H9 (cell line): ENCODE data around the gene LRRFIP2. TPM values are rescaled to one million over a fixed set of nuclear protein-coding genes. Genes with fewer than 3 reads are reported as not detected.

Source experiments
- DNase-seq: peaks from one replicate; pipeline ENCODE4 v3.0.0-alpha.2; 2017
- H2AFZ ChIP-seq: one replicate; pipeline ENCODE4 v1.6.1; 2013; ENCODE audit warnings: mild to moderate bottlenecking, low read length, control low read depth, moderate library complexity
- H2AK5ac ChIP-seq: 2 replicates; pipeline ENCODE4 v1.6.1; 2013; ENCODE audit warnings: low read length, control low read depth, mixed read lengths; ENCODE audit not compliant: insufficient read length
- H2BK120ac ChIP-seq: one replicate; pipeline ENCODE4 v1.6.1; 2013; ENCODE audit warnings: low read depth, mild to moderate bottlenecking, low read length, control low read depth, inconsistent platforms; ENCODE audit not compliant: poor library complexity, severe bottlenecking
- H2BK12ac ChIP-seq: 2 replicates; pipeline ENCODE4 v1.6.1; 2013; ENCODE audit warnings: low read length, control low read depth, mixed read lengths, low read depth; ENCODE audit not compliant: insufficient read length
- H2BK15ac ChIP-seq: 2 replicates; pipeline ENCODE4 v1.6.1; 2013; ENCODE audit warnings: low read depth, low read length, control low read depth
- H2BK20ac ChIP-seq: one replicate; pipeline ENCODE4 v1.6.1; 2013; ENCODE audit warnings: low read depth, mild to moderate bottlenecking, low read length, control low read depth, inconsistent platforms; ENCODE audit not compliant: poor library complexity, severe bottlenecking
- H2BK5ac ChIP-seq: 2 replicates; pipeline ENCODE4 v1.6.1; 2013; ENCODE audit warnings: low read length, control low read depth, mixed read lengths; ENCODE audit not compliant: insufficient read length
- H3K14ac ChIP-seq: 2 replicates; pipeline ENCODE4 v1.6.1; 2013; ENCODE audit warnings: low read length, control low read depth; ENCODE audit not compliant: insufficient read depth
- H3K18ac ChIP-seq: 2 replicates; pipeline ENCODE4 v1.6.1; 2013; ENCODE audit warnings: low read depth, mild to moderate bottlenecking, mixed read lengths, low read length, control low read depth; ENCODE audit not compliant: insufficient read length
- H3K23ac ChIP-seq: 2 replicates; pipeline ENCODE4 v1.6.1; 2013; ENCODE audit warnings: low read length, control low read depth, mixed read lengths, low read depth; ENCODE audit not compliant: insufficient read length
- H3K23me2 ChIP-seq: 2 replicates; pipeline ENCODE4 v1.6.1; 2013; ENCODE audit warnings: low read depth, mild to moderate bottlenecking, mixed read lengths, low read length, control low read depth; ENCODE audit not compliant: insufficient read length, poor library complexity, severe bottlenecking
- H3K27ac ChIP-seq: 2 replicates; pipeline ENCODE4 v1.5.1; 2013; ENCODE audit warnings: low read length, control low read depth, mixed read lengths, low read depth; ENCODE audit not compliant: insufficient read length
- H3K27me3 ChIP-seq: 2 replicates; pipeline ENCODE4 v1.6.1; 2013; ENCODE audit warnings: low read length, control low read depth, inconsistent platforms; ENCODE audit not compliant: insufficient read depth
- H3K4ac ChIP-seq: 2 replicates; pipeline ENCODE4 v1.6.1; 2013; ENCODE audit warnings: low read depth, mild to moderate bottlenecking, control low read depth, inconsistent platforms, low read length, moderate library complexity
- H3K4me1 ChIP-seq: 2 replicates; pipeline ENCODE4 v1.6.1; 2013; ENCODE audit warnings: low read length, control low read depth, inconsistent platforms; ENCODE audit not compliant: insufficient read depth
- H3K4me2 ChIP-seq: 2 replicates; pipeline ENCODE4 v1.6.1; 2013; ENCODE audit warnings: low read length, control low read depth, mixed read lengths; ENCODE audit not compliant: insufficient read length, insufficient read depth
- H3K56ac ChIP-seq: 2 replicates; pipeline ENCODE4 v1.6.1; 2013; ENCODE audit warnings: low read depth, mild to moderate bottlenecking, mixed read lengths, low read length, control low read depth; ENCODE audit not compliant: insufficient read length
- H3K79me1 ChIP-seq: 2 replicates; pipeline ENCODE4 v1.6.1; 2013; ENCODE audit warnings: low read depth, mild to moderate bottlenecking, moderate library complexity, low read length, control low read depth, inconsistent platforms; ENCODE audit not compliant: insufficient read depth, poor library complexity, severe bottlenecking
- H3K79me2 ChIP-seq: 2 replicates; pipeline ENCODE4 v1.6.1; 2013; ENCODE audit warnings: low read length, control low read depth, inconsistent platforms; ENCODE audit not compliant: insufficient read depth
- H3K9ac ChIP-seq: 2 replicates; pipeline ENCODE4 v1.6.1; 2013; ENCODE audit warnings: low read length, control low read depth, mixed read lengths; ENCODE audit not compliant: insufficient read length; ENCODE audit errors: extremely low read depth
- H3K9me3 ChIP-seq: one replicate; pipeline ENCODE4 v1.6.1; 2013; ENCODE audit warnings: low read depth, low read length, inconsistent platforms; ENCODE audit not compliant: control insufficient read depth
- H3T11ph ChIP-seq: one replicate; pipeline ENCODE4 v1.6.1; 2013; ENCODE audit warnings: mild to moderate bottlenecking, low read length, control low read depth, inconsistent platforms
- H4K20me1 ChIP-seq: one replicate; pipeline ENCODE4 v1.6.1; 2013; ENCODE audit not compliant: control insufficient read depth, insufficient read length, insufficient read depth
- H4K5ac ChIP-seq: 2 replicates; pipeline ENCODE4 v1.6.1; 2013; ENCODE audit warnings: low read depth, mild to moderate bottlenecking, mixed read lengths, low read length, control low read depth; ENCODE audit not compliant: insufficient read length
- H4K8ac ChIP-seq: replicated peaks from 2 replicates; pipeline ENCODE4 v1.6.1; 2013; ENCODE audit warnings: low read length, control low read depth, mixed read lengths, low read depth; ENCODE audit not compliant: insufficient read length
- H4K91ac ChIP-seq: 2 replicates; pipeline ENCODE4 v1.6.1; 2013; ENCODE audit warnings: low read depth, mild to moderate bottlenecking, moderate library complexity, mixed read lengths, low read length, control low read depth; ENCODE audit not compliant: insufficient read length
- H3K27ac Mint-ChIP-seq, 3 experiments: 2 replicates in 2 of 3; 3 replicates in 1 of 3; pipeline ENCODE4 v1.8.0; 2020 to 2021; ENCODE audit warnings: mixed read lengths in 3 of 3, mild to moderate bottlenecking in 1 of 3, moderate library complexity in 1 of 3
- H3K27me3 Mint-ChIP-seq: 2 replicates; pipeline ENCODE4 v1.8.0; 2021; ENCODE audit warnings: low read depth, mild to moderate bottlenecking, moderate library complexity, mixed read lengths
- H3K36me3 Mint-ChIP-seq, 3 experiments: 2 replicates in 2 of 3; 3 replicates in 1 of 3; pipeline ENCODE4 v1.8.0; 2020 to 2021; ENCODE audit warnings: low read depth in 3 of 3, mixed read lengths in 3 of 3; ENCODE audit not compliant: insufficient read depth in 1 of 3
- H3K4me1 Mint-ChIP-seq, 2 experiments: 2 replicates each; pipeline ENCODE4 v1.8.0; 2020; ENCODE audit warnings: mixed read lengths in 2 of 2
- H3K4me3 Mint-ChIP-seq, 2 experiments: 2 replicates in 1 of 2; 3 replicates in 1 of 2; pipeline ENCODE4 v1.8.0; 2020 to 2021; ENCODE audit warnings: mild to moderate bottlenecking in 2 of 2, mixed read lengths in 2 of 2, moderate library complexity in 1 of 2
- H3K9me3 Mint-ChIP-seq, 2 experiments: 2 replicates in 1 of 2; 3 replicates in 1 of 2; pipeline ENCODE4 v1.8.0; 2020; ENCODE audit warnings: mild to moderate bottlenecking in 2 of 2, mixed read lengths in 2 of 2, moderate library complexity in 1 of 2
- CTCF ChIP-seq: fragments of 200-600 bp; sonication (generic); conservative IDR thresholded peaks from 3 replicates; pipeline ENCODE4 v1.8.0; 2021; ENCODE audit warnings: antibody characterized with exemption, mild to moderate bottlenecking
- WGBS: extraction: QIAGEN DNeasy Blood & Tissue Kit; methylation state at CpG from one replicate; pipeline ENCODE4 v1.1.7; 2013; ENCODE audit warnings: missing lambda C conversion rate, low lambda C conversion rate, mixed read lengths; ENCODE audit not compliant: insufficient read length; ENCODE audit errors: extremely low coverage; 5-methylcytosine and 5-hydroxymethylcytosine counted together
- total RNA-seq: library from RNA; stranded (reverse); gene quantifications from 2 replicates; pipeline ENCODE4 v1.2.1, GENCODE V29; 2021

Gene LRRFIP2
- total RNA-seq, 1 experiment from 2014 or later: 30.7 TPM

- Histone ChIP-seq H3T11ph (no peak overlapping the region), H3K79me1 (no peaks in the 10 kb centered on the region), H2BK20ac (no peak overlapping the region), H3K18ac (no peak overlapping the region), H4K8ac (no peak overlapping the region), H2BK12ac (no peak overlapping the region), H2BK15ac (no peak overlapping the region), H3K4me1 (no peaks in the 10 kb centered on the region), H3K4me2 (no peak overlapping the region), H3K9me3 (no peaks in the 10 kb centered on the region), H3K27me3 (no peaks in the 10 kb centered on the region), H3K56ac (no peak overlapping the region), H3K27ac (no peak overlapping the region), H4K20me1 (no peaks in the 10 kb centered on the region), H3K79me2 (no peaks in the 10 kb centered on the region), H3K14ac (no peak overlapping the region), H4K5ac (no peak overlapping the region), H2AK5ac (no peak overlapping the region), H4K91ac (no peak overlapping the region), H3K23me2 (no peaks in the 10 kb centered on the region), H3K9ac (no peak overlapping the region), H2BK120ac (no peak overlapping the region), H3K4ac (no peak overlapping the region), H3K23ac (no peak overlapping the region), H2BK5ac (no peak overlapping the region), H2AFZ (no peak overlapping the region)
- Mint-ChIP-seq H3K4me3 (no peak overlapping the region), H3K27ac (peak overlapping the region in 1 of 3 experiments; percentile 32; a peak in 1 of 7 replicates), H3K27me3 (no peaks in the 10 kb centered on the region), H3K9me3 (no peaks in the 10 kb centered on the region; a peak in 1 of 5 replicates), H3K4me1 (no peaks in the 10 kb centered on the region), H3K36me3 (peaks cover 4 to 6% (median 4%) of the 10 kb centered on the region in 3 experiments; a peak in 6 of 7 replicates)
- no peak for TF ChIP-seq CTCF
- no CpG with 5 or more reads among the region's 2 CpGs for WGBS
- no peak for DNase-seq
Observed at GRCh38 chr3:37124435-37124834, 49.9 kb downstream of the LRRFIP2 start.
